DMS 273 treated with DMSO at 0.1 percent for 48 hours (cell line): ENCODE data around the gene MAD1L1.

Source experiments
- DNase-seq: peaks from one replicate; lab custom pipeline; 2025; lab: John Stamatoyannopoulos, UW

MAD1L1 gene

DNA sequence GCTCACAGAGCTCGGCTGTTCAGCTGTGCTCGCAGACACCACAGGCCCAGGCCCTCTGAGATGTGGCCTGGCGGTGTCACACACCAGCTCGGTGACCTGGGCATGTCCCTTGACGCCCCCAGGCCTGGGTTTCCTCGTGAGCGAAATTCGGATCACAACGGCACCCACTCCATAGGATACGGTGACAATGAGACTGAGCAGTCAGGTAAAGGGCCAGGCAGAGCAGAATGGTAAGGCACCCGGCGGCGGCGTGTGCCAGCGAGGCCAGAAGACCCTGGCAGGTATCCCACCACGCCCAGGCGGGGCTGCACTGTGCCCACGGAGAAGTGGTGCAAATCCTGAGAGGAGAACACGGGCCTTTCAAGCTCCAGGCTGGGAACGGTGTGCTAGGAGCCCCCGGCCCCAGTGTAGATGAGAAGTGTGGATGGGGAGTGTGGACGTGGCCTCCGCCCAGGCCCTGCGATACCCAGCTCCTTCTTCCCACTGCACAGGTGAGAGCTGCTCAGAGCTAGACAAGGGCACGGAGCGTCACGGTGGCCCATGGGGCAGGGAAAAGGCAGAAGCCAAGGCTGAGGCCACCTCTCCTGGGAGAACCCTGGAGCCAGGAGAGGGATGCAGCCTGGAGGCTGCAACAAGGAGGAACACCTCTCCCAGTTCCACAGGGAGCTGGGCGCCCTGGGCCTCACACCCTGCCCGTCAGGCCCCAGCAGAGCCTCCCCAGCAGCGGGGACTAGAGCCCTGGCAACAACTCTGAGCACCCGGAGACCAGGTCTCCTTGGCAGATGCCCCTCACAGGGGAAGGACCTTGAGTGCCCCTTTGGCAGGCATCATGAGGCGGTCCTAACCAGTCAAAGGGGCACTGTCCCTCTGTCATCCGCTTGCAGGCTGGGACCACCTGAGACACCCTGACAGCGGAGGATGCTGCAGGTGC, 219.1 kb downstream of the MAD1L1 start:
- DNase-seq, result no peak

DNA sequence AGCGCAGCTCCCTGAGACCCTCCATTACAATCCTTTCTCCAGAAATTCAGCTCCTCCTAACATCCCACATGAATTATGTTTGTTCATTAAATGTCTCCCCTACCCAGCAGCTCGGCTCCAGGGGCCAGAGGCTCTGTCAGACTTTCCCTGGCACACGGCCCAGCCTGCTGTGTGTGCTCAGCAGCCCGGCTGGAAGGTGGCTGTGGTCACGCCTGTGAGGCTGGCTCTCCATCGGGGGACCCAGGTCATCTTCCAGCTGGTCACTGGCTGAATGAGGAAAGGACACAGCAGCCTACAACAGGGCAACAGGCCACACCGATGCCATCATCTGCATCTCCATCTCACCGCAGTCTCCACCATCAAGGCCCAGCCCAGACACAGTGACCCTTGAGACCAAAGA, 219.8 kb downstream of the MAD1L1 start:
- DNase-seq, result peak; percentile 45

GRCh38 chr7:2012044-2012900, 220.5 kb downstream of the MAD1L1 start:
- no peak for DNase-seq

DNA sequence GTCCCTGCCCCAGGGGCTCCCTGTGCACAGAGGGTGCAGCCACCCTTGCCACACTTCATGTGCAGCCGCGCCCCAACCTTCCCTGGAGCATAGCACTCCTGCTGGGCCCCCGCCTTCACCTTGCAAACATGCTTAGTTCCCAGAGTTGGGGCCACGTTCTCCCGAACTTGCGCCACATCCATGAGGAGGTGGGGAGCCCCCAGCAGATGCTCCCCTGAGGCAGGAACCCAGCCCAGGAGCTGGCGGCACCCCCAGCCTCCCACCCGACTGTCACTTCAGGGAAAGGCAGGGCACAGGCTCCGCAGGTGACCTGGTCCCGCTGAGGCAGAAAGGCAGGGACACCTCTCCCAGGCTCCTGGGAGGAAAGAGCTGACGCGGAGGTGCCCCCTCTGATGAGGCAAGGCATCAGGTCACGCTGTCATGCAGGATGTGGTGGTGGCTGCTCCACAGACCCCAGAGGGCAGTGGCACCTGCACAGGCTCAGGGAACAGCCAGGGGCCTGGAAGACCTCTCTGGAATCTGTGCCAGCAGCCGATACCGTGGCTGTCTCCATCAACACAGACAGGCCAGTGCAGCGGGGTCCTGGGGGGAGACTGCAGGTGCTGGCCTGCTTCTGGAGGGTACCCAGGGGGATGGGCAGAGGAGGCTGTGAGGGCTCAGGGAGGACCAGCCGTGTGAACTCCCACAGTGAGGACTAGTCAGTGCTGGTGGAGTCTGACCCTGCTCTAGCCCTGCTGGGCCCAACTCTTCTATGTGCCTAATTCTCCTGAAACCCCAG, 221.3 kb downstream of the MAD1L1 start:
- no peak for DNase-seq

DNA sequence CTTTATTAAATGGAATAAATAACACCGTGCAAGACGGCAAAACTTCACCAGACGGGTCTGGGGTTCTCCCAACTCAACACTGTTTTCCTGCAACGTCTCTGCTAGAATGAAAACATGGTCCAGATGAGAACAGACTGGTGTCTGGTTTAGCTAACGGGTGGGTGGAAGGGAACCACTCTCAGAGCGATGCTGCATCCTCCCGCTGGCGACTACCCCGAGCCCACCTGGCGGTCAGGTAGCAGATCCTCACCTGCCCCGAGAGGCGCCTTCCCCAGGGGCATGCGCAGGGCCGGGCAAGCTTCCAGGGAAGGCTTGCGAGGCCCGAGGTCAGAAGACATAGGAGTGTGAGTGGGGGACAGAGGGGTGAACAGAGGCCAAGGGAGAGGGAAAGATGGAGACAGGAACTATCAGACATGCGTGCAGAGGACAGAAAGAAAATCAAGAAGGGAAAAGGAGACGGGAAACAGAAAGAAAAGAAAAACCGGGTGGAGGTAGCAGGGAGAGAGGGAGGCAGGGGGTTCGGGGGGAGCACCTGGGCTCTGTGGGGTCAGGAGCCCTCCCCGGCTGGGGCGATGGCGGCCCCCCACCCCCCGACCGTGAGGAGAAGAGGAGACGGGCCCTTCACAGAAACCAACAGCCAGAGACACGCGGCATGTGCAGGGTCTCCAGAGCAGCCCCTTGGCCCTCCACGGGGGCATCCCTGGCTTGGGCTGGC, 222.0 kb downstream of the MAD1L1 start:
- no peak for DNase-seq

DNA sequence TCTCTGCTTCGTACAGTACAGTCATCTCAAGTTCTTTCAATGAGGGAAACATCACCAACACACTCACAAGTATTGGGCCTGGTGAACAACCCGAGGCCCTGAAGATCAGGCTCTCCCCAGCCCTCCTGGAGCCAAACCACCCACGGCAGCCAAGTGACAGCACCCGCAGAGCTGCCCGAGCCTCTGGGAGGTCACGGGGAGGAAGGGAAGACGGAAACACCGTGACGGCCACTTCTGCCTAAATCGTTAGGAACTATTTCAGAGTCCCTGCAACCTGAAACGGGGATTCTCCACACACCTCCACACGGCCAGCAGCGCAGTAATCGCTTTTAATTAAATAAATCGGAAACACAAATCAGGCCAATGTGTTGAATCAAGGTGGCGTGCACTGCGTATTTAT, 222.6 kb downstream of the MAD1L1 start:
- DNase-seq, result no peak

GRCh38 chr7:2009541-2010001, 223.2 kb downstream of the MAD1L1 start:
- DNase-seq, result no peak

- no peak for DNase-seq
These were observed 223.7 kb downstream of the MAD1L1 start for GRCh38 chr7:2008936-2009540.

GRCh38 chr7:2008101-2008935, 224.4 kb downstream of the MAD1L1 start:
- DNase-seq, result no peak

DNA sequence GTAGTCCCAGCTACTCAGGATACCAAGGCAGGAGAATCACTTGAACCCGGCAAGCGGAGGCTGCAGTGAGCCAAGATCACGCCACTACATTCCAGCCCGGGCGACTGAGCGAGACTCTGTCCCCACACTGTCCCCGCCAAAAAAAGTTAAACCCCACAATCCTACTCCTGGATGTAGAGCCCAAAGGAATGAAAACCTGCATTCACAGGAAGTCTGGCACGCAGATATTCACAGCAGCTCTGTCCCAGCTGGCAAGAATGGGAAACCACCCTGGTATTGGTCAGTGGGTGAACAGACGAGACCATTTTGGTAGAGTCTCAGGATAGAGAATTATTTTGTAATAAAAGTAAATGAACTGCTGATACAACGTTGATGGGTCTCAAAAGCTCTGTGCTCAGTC, 225.2 kb downstream of the MAD1L1 start:
- no peak for DNase-seq

- no peak for DNase-seq
These were observed 225.8 kb downstream of the MAD1L1 start for GRCh38 chr7:2006921-2007381.

- DNase-seq, result no peak
These were observed 226.4 kb downstream of the MAD1L1 start for GRCh38 chr7:2006231-2006771.

GRCh38 chr7:2005786-2006185, 227.0 kb downstream of the MAD1L1 start:
- DNase-seq, result no peak

DNA sequence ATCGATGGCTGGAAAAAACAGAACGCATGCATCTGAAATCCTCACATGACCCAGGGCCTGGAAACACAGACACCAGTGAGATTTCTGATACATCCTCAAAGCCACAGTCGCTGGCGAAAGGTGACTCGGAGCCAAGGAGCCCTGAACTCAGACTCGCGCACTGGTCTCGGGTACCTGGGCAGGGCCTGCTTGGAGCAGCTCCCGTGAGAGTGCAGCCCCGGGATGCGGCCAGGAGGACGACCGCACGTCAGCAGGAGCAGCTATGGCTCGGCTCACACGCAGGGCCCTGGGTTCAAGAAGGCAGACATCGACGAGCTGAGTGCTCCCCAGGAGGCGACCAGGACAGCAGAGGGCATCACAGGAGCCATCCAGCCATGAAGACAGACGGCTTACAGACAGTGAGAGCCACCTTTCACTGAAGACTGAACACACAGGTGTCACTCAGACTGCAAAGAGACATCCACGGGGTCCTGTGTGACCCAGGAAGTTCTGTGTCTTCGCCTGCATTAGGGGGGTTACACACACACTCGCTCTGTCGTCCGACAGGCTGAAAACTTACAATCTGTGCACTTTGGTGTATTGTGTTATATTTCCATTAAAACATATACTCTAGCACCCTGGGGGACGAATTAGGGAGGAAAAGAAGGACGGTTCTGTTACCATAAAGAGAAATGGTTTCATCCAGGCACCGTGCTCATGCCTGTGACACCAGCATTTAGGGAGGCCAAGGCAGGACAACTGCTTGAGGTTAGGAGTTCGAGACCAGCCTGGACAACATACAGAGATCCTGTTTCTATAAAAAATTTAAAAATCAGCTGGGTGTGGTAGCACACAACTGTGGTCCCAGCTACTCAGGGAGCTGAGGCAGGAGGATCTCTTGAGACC, 227.7 kb downstream of the MAD1L1 start:
- no peak for DNase-seq

- no peak for DNase-seq
These were observed 228.6 kb downstream of the MAD1L1 start for GRCh38 chr7:2003931-2004812.

- DNase-seq, result no peak
These were observed 229.3 kb downstream of the MAD1L1 start for GRCh38 chr7:2003451-2003930.
